Measurements from ENCODE around the gene SLC35E2B.

SLC35E2B gene

GRCh38 chr1:1623631-1624442 lies 68.8 kb downstream of the SLC35E2B start:
- POLR2A ChIA-PET: no interaction called here

GRCh38 chr1:1623181-1623630 lies 69.4 kb downstream of the SLC35E2B start:
- no peak for DNase-seq (ENCODE audit: extremely low spot score)
- TF ChIP-seq, protein P1, sequence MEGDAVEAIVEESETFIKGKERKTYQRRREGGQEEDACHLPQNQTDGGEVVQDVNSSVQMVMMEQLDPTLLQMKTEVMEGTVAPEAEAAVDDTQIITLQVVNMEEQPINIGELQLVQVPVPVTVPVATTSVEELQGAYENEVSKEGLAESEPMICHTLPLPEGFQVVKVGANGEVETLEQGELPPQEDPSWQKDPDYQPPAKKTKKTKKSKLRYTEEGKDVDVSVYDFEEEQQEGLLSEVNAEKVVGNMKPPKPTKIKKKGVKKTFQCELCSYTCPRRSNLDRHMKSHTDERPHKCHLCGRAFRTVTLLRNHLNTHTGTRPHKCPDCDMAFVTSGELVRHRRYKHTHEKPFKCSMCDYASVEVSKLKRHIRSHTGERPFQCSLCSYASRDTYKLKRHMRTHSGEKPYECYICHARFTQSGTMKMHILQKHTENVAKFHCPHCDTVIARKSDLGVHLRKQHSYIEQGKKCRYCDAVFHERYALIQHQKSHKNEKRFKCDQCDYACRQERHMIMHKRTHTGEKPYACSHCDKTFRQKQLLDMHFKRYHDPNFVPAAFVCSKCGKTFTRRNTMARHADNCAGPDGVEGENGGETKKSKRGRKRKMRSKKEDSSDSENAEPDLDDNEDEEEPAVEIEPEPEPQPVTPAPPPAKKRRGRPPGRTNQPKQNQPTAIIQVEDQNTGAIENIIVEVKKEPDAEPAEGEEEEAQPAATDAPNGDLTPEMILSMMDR (IDR thresholded peaks at IDR 0.05; ENCODE audit: control extremely low read depth, extremely low read depth, low read depth, missing control alignments): no peak
- ChIA-PET POLR2A (no interaction called here), CTCF (interaction anchor here (1.1 kb wide), 1 partner anchor 9 kb away, joined by 3 read pairs; no protein-coding TSS in a partner anchor)

More at GRCh38 chr1:1623631-1624442, 68.8 kb downstream of the SLC35E2B start:
- TF ChIP-seq, protein P1 (IDR thresholded peaks at IDR 0.05; ENCODE audit: control extremely low read depth, extremely low read depth, low read depth, missing control alignments): no peak
- DNase-seq (ENCODE audit: extremely low spot score): no peak
- CTCF ChIA-PET: no interaction called here

- TF ChIP-seq, protein P1 (IDR thresholded peaks at IDR 0.05; ENCODE audit: control extremely low read depth, extremely low read depth, low read depth, missing control alignments): no peak
- POLR2A ChIA-PET: no interaction called here
- CTCF ChIA-PET: interaction anchor here (1.1 kb wide), 1 partner anchor 9 kb away, joined by 3 read pairs; no protein-coding TSS in a partner anchor
- DNase-seq (ENCODE audit: extremely low spot score): no peak
These were observed 69.9 kb downstream of the SLC35E2B start for GRCh38 chr1:1622788-1623094.

GRCh38 chr1:1622010-1622787 lies 70.4 kb downstream of the SLC35E2B start:
- no peak for DNase-seq (ENCODE audit: extremely low spot score)
- ChIA-PET CTCF (interaction anchor here (1.1 kb wide), 1 partner anchor 8 kb away, joined by 3 read pairs; no protein-coding TSS in a partner anchor), POLR2A (no interaction called here)
- TF ChIP-seq, protein P1 (IDR thresholded peaks at IDR 0.05; ENCODE audit: control extremely low read depth, extremely low read depth, low read depth, missing control alignments): no peak

GRCh38 chr1:1621173-1622009 lies 71.2 kb downstream of the SLC35E2B start:
- CTCF ChIA-PET: interaction anchor here (1.4 kb wide), 1 partner anchor 8 kb away, joined by 4 read pairs; no protein-coding TSS in a partner anchor
- TF ChIP-seq, protein P1 (IDR thresholded peaks at IDR 0.05; ENCODE audit: control extremely low read depth, extremely low read depth, low read depth, missing control alignments): no peak
- POLR2A ChIA-PET: no interaction called here
- no peak for DNase-seq (ENCODE audit: extremely low spot score)
